PC-3 (cell line): ENCODE measurements around the gene SSTR5. TPM values are rescaled to one million over a fixed set of nuclear protein-coding genes. Genes with fewer than 3 reads are reported as not detected.

Source experiments
- ATAC-seq: fragments of 200-7000 bp; cut with Tn5 transposase; 2 replicates; pipeline ENCODE4 v1.9.1; 2020; ENCODE audit warnings: mild to moderate bottlenecking, moderate library complexity
- BruUV-seq: library from RNA; stranded (reverse); fragments of 400-500 nt; replicated peaks from 2 replicates; lab custom pipeline; 2021; lab: Mats Ljungman, UMichigan
- CTCF ChIA-PET: fragments of 300-600 bp; sonication (Branson Sonifier 250); formaldehyde crosslinking; loops from one replicate; lab custom pipeline; 2022; ENCODE audit warnings: antibody characterized with exemption; lab: Charles Lee
- POLR2A ChIA-PET: fragments of 300-600 bp; sonication (Branson Sonifier 250); formaldehyde crosslinking; loops from one replicate; lab custom pipeline; 2022; ENCODE audit warnings: antibody characterized with exemption; ENCODE audit not compliant: unreplicated experiment; lab: Charles Lee
- DNase-seq: peaks from one replicate; pipeline ENCODE4 v3.0.0-alpha.2; 2015
- H2AFZ ChIP-seq: fragments of 300-600 bp; sonication (generic); 2 replicates; pipeline ENCODE4 v1.6.0; 2016; ENCODE audit warnings: antibody characterized with exemption, low read length
- H3F3A ChIP-seq: fragments of 300-600 bp; sonication (generic); one replicate; pipeline ENCODE4 v1.6.0; 2017; ENCODE audit warnings: antibody characterized with exemption, low read length, control low read depth, mild to moderate bottlenecking; ENCODE audit not compliant: unreplicated experiment
- H3K27ac ChIP-seq: fragments of 300-600 bp; sonication (generic); 2 replicates; pipeline ENCODE4 v1.5.1; 2016; ENCODE audit warnings: mild to moderate bottlenecking, low read length
- H3K27me3 ChIP-seq: fragments of 300-600 bp; sonication (generic); 2 replicates; pipeline ENCODE4 v1.6.1; 2016; ENCODE audit warnings: low read length, mixed read lengths
- H3K36me3 ChIP-seq: fragments of 300-600 bp; sonication (generic); 2 replicates; pipeline ENCODE4 v1.6.1; 2016; ENCODE audit warnings: low read depth, mixed run types, low read length, mixed read lengths
- H3K4me1 ChIP-seq: fragments of 300-600 bp; sonication (generic); 2 replicates; pipeline ENCODE4 v1.5.1; 2016; ENCODE audit warnings: low read length; ENCODE audit not compliant: insufficient read depth
- H3K4me2 ChIP-seq: fragments of 300-600 bp; sonication (generic); 2 replicates; pipeline ENCODE4 v1.6.0; 2016; ENCODE audit warnings: low read length
- H3K4me3 ChIP-seq: fragments of 300-600 bp; sonication (generic); 2 replicates; pipeline ENCODE4 v1.5.1; 2016; ENCODE audit warnings: mild to moderate bottlenecking, low read length, mixed read lengths
- H3K79me2 ChIP-seq: fragments of 300-600 bp; sonication (generic); 2 replicates; pipeline ENCODE4 v1.6.1; 2017; ENCODE audit warnings: low read length, mixed read lengths
- H3K9ac ChIP-seq: fragments of 300-600 bp; sonication (generic); 2 replicates; pipeline ENCODE4 v1.6.0; 2016; ENCODE audit warnings: mild to moderate bottlenecking, low read length
- H3K9me2 ChIP-seq: fragments of 300-600 bp; sonication (generic); replicated peaks from 2 replicates; pipeline ENCODE4 v1.6.1; 2016; ENCODE audit warnings: mixed run types, low read length, mixed read lengths
- H3K9me3 ChIP-seq: fragments of 300-600 bp; sonication (generic); 2 replicates; pipeline ENCODE4 v1.6.1; 2016; ENCODE audit warnings: low read length, mixed read lengths
- H4K20me1 ChIP-seq: fragments of 300-600 bp; sonication (generic); 2 replicates; pipeline ENCODE4 v1.6.1; 2016; ENCODE audit warnings: low read length, mixed read lengths
- CTCF ChIP-seq: fragments of 300-600 bp; sonication (generic); conservative IDR thresholded peaks from 2 replicates; pipeline ENCODE4 v1.5.1; 2017; ENCODE audit warnings: antibody characterized with exemption, low read depth, mild to moderate bottlenecking, low read length
- EZH2 ChIP-seq: fragments of 300-600 bp; sonication (generic); IDR thresholded peaks from one replicate; pipeline ENCODE4 v1.6.1; 2017; ENCODE audit warnings: antibody characterized with exemption, mild to moderate bottlenecking, low read length; ENCODE audit not compliant: unreplicated experiment
- EZH2phosphoT487 ChIP-seq: fragments of 300-600 bp; sonication (generic); IDR thresholded peaks from 2 replicates; pipeline ENCODE4 v1.6.1; 2018; ENCODE audit warnings: mild to moderate bottlenecking, antibody characterized with exemption, low read length, borderline replicate concordance
- intact Hi-C: fragments of 100-400 bp; cut with micrococcal nuclease; formaldehyde crosslinking; loops from 2 replicates; pipeline ENCODE4 v1.9.0; 2023
- total RNA-seq: library from RNA; depleted of rRNA; stranded (reverse); fragments of >200 nt; gene quantifications from 2 replicates; pipeline ENCODE4 v1.2.3, GENCODE V29; 2014

Gene SSTR5
- total RNA-seq, 1 experiment from 2014 or later, result 0.51 TPM

DNA sequence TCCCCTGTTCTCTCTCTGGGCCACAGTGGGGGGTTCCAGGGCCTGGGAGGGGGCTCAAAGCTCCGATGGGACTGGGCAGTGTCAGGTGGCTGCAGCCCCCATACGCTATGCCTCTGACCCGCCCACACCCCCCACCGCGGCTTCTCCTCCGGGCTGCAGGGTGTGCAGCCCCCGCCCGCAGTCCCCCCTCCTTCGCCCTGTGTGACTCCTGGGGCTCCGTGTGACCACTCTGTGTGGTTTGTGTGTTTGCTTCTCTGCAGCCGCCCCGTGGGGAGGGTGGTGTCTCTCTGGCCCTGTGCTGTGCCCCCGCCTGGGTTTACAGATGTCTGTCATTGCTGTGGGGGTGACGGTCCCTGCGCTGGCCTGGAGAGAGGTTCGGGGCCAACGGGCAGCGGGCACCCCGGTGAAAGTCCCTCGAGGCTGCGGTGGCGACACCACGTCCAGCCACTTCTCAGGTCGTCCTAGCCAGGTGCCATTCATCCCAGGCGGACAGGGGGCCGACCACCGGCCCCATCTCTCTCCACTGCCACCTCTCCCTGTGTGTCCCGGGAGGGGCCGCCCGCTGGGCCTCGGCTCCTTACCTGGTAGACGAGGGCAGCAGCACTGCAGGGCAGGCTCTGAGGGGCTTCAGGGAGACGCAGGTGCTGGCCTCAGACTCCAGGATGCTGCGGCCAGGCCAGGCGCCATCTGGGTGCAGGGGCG is 5.5 kb downstream of the SSTR5 start:
- Histone ChIP-seq H3K79me2 (no peaks in the 10 kb centered on the region), H3K27me3 (no peaks in the 10 kb centered on the region), H3K9ac (no peak overlapping the region), H3K36me3 (no peaks in the 10 kb centered on the region), H3K4me2 (peak overlapping the region; percentile 73), H3K4me1 (peaks cover 23% of the 10 kb centered on the region), H3F3A (no peaks in the 10 kb centered on the region), H2AFZ (no peak overlapping the region), H3K27ac (no peak overlapping the region), H4K20me1 (no peaks in the 10 kb centered on the region), H3K4me3 (peak overlapping the region; percentile 46; the same call in 1 of the 2 replicates), H3K9me2 (no peaks in the 10 kb centered on the region), H3K9me3 (no peaks in the 10 kb centered on the region)
- ATAC-seq (no peak), DNase-seq (no peak)
- BruUV-seq, result TSS peak; percentile 66
- no peak for TF ChIP-seq CTCF
- no peak for TF ChIP-seq EZH2
- no peak for TF ChIP-seq EZH2phosphoT487
- intact Hi-C loops, result no loop called here
- CTCF ChIA-PET, result no interaction called here
- POLR2A ChIA-PET, result interaction anchor here (0.6 kb wide), 1 partner anchor 375 kb away, joined by 3 read pairs; no protein-coding TSS in a partner anchor

DNA sequence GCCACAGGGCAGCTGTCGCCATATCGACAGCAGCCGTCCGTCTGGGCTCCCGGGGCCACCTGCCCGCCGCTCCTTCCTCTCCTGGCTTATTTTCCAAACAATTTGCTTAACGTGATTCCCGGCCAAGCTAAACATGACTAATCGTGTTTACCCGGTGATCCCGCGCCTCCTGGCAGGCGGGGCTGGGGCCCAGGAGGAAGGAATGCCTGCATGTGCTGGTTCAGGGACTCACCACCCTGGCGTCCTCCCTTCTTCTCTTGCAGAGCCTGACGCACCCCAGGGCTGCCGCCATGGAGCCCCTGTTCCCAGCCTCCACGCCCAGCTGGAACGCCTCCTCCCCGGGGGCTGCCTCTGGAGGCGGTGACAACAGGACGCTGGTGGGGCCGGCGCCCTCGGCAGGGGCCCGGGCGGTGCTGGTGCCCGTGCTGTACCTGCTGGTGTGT is 6.1 kb downstream of the SSTR5 start:
- Histone ChIP-seq H3K4me2 (peak overlapping the region; percentile 73), H3K4me1 (peaks cover 29% of the 10 kb centered on the region), H3K36me3 (no peaks in the 10 kb centered on the region), H3K27me3 (no peaks in the 10 kb centered on the region), H3K9me3 (no peaks in the 10 kb centered on the region), H3K4me3 (peak overlapping the region; percentile 46; the same call in 1 of the 2 replicates), H2AFZ (no peak overlapping the region), H3K9ac (no peak overlapping the region), H3K27ac (no peak overlapping the region), H3K79me2 (no peaks in the 10 kb centered on the region), H3K9me2 (no peaks in the 10 kb centered on the region), H4K20me1 (no peaks in the 10 kb centered on the region), H3F3A (no peaks in the 10 kb centered on the region)
- peak; percentile 75 for TF ChIP-seq EZH2phosphoT487
- no peak for TF ChIP-seq EZH2
- no peak for TF ChIP-seq CTCF
- POLR2A ChIA-PET, result interaction anchor here (0.6 kb wide), 1 partner anchor 376 kb away, joined by 3 read pairs; no protein-coding TSS in a partner anchor
- peak; percentile 90 for DNase-seq
- peak; percentile 54 for ATAC-seq
- intact Hi-C loops, result no loop called here
- BruUV-seq, result no TSS peak
- CTCF ChIA-PET, result no interaction called here

- CTCF ChIA-PET, result no interaction called here
- BruUV-seq, result no TSS peak
- ATAC-seq (no peak), DNase-seq (no peak)
- intact Hi-C loops, result no loop called here
- no peak for TF ChIP-seq CTCF
- no peak for TF ChIP-seq EZH2phosphoT487
- TF ChIP-seq EZH2, result no peak
- Histone ChIP-seq H3K9me2 (no peaks in the 10 kb centered on the region), H3K36me3 (no peaks in the 10 kb centered on the region), H3K27me3 (no peaks in the 10 kb centered on the region), H3K4me1 (peaks cover 29% of the 10 kb centered on the region), H4K20me1 (no peaks in the 10 kb centered on the region), H3K4me3 (no peak overlapping the region), H2AFZ (no peak overlapping the region), H3K9ac (no peak overlapping the region), H3F3A (no peaks in the 10 kb centered on the region), H3K27ac (no peak overlapping the region), H3K9me3 (no peaks in the 10 kb centered on the region), H3K4me2 (no peak overlapping the region), H3K79me2 (no peaks in the 10 kb centered on the region)
- POLR2A ChIA-PET, result no interaction called here
These were observed 6.8 kb downstream of the SSTR5 start for GRCh38 chr16:1079341-1079740.
